ENCODE measurements around the gene RASAL2.
"Not testable (repeated sequence)": the region's sequence is repeated elsewhere in the genome, so short reads cannot be mapped to it uniquely, and the experiment has no call there.

The RASAL2 gene

GRCh38 chr1:178115260-178115659, 21.4 kb downstream of the RASAL2 start:
- no peak for DNase-seq (ENCODE audit: low read depth in 2 of 2, low spot score in 1 of 2)

- no peak for DNase-seq (ENCODE audit: low read depth in 2 of 2, low spot score in 1 of 2)
Observed at GRCh38 chr1:178118524-178118923, 24.6 kb downstream of the RASAL2 start.

GRCh38 chr1:178119628-178120027, 25.7 kb downstream of the RASAL2 start:
- no peak for DNase-seq (ENCODE audit: low read depth in 2 of 2, low spot score in 1 of 2)

GRCh38 chr1:178120088-178120487, 26.2 kb downstream of the RASAL2 start:
- DNase-seq (ENCODE audit: low read depth in 2 of 2, low spot score in 1 of 2): no peak

GRCh38 chr1:178120520-178121052, 26.7 kb downstream of the RASAL2 start:
- not testable (repeated sequence) for DNase-seq (ENCODE audit: low read depth in 2 of 2, low spot score in 1 of 2)

- no peak for DNase-seq (ENCODE audit: low read depth in 2 of 2, low spot score in 1 of 2)
Observed at GRCh38 chr1:178121883-178122282, 28.0 kb downstream of the RASAL2 start.

- DNase-seq (ENCODE audit: low read depth in 2 of 2, low spot score in 1 of 2): no peak
Observed at GRCh38 chr1:178122283-178122682, 28.4 kb downstream of the RASAL2 start.

- DNase-seq (ENCODE audit: low read depth in 2 of 2, low spot score in 1 of 2): no peak
Observed at GRCh38 chr1:178124115-178124514, 30.2 kb downstream of the RASAL2 start.

- no peak for DNase-seq (ENCODE audit: low read depth in 2 of 2, low spot score in 1 of 2)
Observed at GRCh38 chr1:178126261-178126660, 32.4 kb downstream of the RASAL2 start.

- DNase-seq (ENCODE audit: low read depth in 2 of 2, low spot score in 1 of 2): no peak
Observed at GRCh38 chr1:178126741-178127185, 32.9 kb downstream of the RASAL2 start.

- DNase-seq (ENCODE audit: low read depth in 2 of 2, low spot score in 1 of 2): no peak
Observed at GRCh38 chr1:178127482-178128191, 33.7 kb downstream of the RASAL2 start.

- DNase-seq (ENCODE audit: low read depth in 2 of 2, low spot score in 1 of 2): no peak
Observed at GRCh38 chr1:178133239-178133989, 39.5 kb downstream of the RASAL2 start.

- DNase-seq (ENCODE audit: low read depth in 2 of 2, low spot score in 1 of 2): no peak
Observed at GRCh38 chr1:178134061-178134460, 40.2 kb downstream of the RASAL2 start.

- DNase-seq (ENCODE audit: low read depth in 2 of 2, low spot score in 1 of 2): no peak
Observed at GRCh38 chr1:178137238-178137637, 43.3 kb downstream of the RASAL2 start.

- no peak for DNase-seq (ENCODE audit: low read depth in 2 of 2, low spot score in 1 of 2)
Observed at GRCh38 chr1:178142806-178143205, 48.9 kb downstream of the RASAL2 start.

GRCh38 chr1:178143730-178144690, 50.1 kb downstream of the RASAL2 start:
- no peak for DNase-seq (ENCODE audit: low read depth in 2 of 2, low spot score in 1 of 2)

- DNase-seq (ENCODE audit: low read depth in 2 of 2, low spot score in 1 of 2): no peak
Observed at GRCh38 chr1:178145605-178146004, 51.7 kb downstream of the RASAL2 start.

GRCh38 chr1:178146436-178146835, 52.5 kb downstream of the RASAL2 start:
- DNase-seq (ENCODE audit: low read depth in 2 of 2, low spot score in 1 of 2): no peak

GRCh38 chr1:178150610-178151009, 56.7 kb downstream of the RASAL2 start:
- DNase-seq (ENCODE audit: low read depth in 2 of 2, low spot score in 1 of 2): no peak

- no peak for DNase-seq (ENCODE audit: low read depth in 2 of 2, low spot score in 1 of 2)
Observed at GRCh38 chr1:178151831-178152230, 57.9 kb downstream of the RASAL2 start.

All from stimulated activated CD8-positive, alpha-beta memory T cell treated with anti-CD3 and anti-CD28 coated beads, Interleukin-4, amount 100 ng/mL, for 1 hour (primary cell).